GM10266 (cell line): Measurements from ENCODE around the gene SLMAP.

ENCODE experiments used
- DNase-seq: peaks from one replicate; pipeline ENCODE4 v3.0.0; 2012; ENCODE audit errors: extremely low spot score
- TF ChIP-seq, protein P1 (sequence below): IDR thresholded peaks from 2 replicates; pipeline ENCODE4 v1.5.1; 2012; ENCODE audit warnings: mild to moderate bottlenecking, low read depth; ENCODE audit not compliant: control insufficient read depth, insufficient read depth; ENCODE audit errors: missing control alignments

SLMAP gene

DNA sequence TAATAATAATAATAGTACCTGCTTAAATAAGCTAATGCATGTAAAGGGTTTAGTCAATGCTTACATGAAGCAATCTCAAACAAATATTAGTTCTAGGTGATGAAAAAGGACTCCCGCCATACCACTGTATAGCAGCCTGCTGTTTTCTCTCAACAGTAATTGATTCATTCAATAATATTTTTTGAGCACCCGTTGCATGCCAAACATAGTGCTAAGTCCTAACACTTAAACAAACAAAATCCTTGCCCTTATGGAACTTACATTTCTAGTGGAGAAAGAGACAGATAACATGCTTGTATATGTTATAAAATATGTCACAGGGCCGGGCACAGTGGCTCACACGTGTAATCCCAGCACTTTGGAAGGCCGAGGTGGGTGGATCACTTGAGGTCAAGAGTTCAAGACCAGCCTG is 190.9 kb downstream of the SLMAP start:
- TF ChIP-seq, protein P1, sequence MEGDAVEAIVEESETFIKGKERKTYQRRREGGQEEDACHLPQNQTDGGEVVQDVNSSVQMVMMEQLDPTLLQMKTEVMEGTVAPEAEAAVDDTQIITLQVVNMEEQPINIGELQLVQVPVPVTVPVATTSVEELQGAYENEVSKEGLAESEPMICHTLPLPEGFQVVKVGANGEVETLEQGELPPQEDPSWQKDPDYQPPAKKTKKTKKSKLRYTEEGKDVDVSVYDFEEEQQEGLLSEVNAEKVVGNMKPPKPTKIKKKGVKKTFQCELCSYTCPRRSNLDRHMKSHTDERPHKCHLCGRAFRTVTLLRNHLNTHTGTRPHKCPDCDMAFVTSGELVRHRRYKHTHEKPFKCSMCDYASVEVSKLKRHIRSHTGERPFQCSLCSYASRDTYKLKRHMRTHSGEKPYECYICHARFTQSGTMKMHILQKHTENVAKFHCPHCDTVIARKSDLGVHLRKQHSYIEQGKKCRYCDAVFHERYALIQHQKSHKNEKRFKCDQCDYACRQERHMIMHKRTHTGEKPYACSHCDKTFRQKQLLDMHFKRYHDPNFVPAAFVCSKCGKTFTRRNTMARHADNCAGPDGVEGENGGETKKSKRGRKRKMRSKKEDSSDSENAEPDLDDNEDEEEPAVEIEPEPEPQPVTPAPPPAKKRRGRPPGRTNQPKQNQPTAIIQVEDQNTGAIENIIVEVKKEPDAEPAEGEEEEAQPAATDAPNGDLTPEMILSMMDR = no peak
- DNase-seq = no peak

DNA sequence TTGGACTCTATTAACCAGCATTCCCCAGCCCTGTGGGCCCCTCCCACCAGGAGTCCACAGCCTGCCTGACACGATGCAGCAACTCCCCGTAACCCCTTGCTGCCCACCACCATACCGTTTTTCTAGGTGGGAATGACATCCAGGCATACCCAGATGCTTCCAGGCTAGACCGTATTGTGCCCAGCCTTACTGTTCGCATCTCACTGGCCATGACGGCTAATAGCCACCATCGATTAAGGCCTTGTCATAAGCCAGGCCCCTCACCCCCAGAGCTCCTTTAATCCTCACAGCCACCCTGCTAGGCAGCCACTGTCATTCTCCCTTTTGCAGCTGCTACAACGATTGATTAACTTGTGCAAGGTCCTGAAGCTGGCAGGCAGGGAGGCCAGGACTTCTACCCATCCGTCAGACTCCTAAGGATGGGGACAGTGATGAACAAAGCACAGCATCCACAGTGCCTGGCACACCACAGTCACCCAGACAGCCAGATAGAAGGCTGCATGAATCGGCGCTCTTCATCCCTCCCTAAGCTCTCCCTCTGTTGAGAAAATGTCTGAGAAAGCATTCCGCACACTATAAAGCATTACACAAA is 192.1 kb downstream of the SLMAP start:
- TF ChIP-seq, protein P1 = no peak
- DNase-seq = no peak

- TF ChIP-seq, protein P1 = no peak
- no peak for DNase-seq
Measured at GRCh38 chr3:57948781-57949242, 192.7 kb downstream of the SLMAP start.

- DNase-seq = no peak
- TF ChIP-seq, protein P1 = no peak
Measured at GRCh38 chr3:57949344-57949743, 193.2 kb downstream of the SLMAP start.

DNA sequence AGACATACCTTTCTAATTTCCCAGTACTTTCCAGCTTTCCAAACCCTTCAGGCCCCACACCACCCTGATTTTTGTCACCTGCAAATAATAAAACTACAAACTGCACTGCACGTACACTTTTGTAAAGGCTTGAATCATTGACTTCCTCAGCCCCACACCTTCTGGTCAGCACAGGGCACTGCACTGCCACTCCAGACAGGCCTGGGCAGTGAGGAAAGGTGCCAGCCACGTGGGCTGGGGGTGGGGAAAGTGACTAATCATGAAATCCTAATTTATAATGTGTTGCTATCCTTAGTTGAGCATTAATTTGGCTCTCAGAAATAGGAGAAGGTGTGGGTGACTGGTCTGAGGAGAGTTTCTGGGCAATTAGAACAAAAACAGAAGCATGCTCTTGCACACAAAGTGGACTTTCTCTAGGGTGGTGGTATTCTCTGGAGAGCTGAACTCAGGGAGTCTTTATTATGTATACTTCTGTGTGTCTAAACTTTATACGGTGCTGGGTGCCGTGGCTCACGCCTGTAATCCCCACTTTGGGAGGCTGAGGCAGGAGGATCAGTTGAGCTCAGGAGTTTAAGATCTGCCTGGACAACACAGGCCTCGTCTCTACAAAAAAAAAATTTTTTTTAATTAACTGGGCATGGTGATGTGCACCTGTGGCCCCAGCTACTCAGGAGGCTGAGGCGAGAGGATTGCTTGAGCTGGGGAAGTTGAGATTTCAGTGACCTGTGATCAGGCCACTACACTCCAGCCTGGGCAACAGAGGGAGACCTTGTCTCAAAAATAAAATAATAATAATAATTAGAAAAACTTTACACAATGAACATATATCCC is 193.9 kb downstream of the SLMAP start:
- TF ChIP-seq, protein P1 = no peak
- DNase-seq = no peak

- TF ChIP-seq, protein P1 = no peak
- no peak for DNase-seq
Measured at GRCh38 chr3:57951066-57951882, 195.2 kb downstream of the SLMAP start.
